DMS 273 (cell line): ENCODE data around the gene PDE8A.

Source experiments
- DNase-seq: peaks from one replicate; lab custom pipeline; 2025; ENCODE audit not compliant: unreplicated experiment; lab: John Stamatoyannopoulos, UW

PDE8A gene, protein sequence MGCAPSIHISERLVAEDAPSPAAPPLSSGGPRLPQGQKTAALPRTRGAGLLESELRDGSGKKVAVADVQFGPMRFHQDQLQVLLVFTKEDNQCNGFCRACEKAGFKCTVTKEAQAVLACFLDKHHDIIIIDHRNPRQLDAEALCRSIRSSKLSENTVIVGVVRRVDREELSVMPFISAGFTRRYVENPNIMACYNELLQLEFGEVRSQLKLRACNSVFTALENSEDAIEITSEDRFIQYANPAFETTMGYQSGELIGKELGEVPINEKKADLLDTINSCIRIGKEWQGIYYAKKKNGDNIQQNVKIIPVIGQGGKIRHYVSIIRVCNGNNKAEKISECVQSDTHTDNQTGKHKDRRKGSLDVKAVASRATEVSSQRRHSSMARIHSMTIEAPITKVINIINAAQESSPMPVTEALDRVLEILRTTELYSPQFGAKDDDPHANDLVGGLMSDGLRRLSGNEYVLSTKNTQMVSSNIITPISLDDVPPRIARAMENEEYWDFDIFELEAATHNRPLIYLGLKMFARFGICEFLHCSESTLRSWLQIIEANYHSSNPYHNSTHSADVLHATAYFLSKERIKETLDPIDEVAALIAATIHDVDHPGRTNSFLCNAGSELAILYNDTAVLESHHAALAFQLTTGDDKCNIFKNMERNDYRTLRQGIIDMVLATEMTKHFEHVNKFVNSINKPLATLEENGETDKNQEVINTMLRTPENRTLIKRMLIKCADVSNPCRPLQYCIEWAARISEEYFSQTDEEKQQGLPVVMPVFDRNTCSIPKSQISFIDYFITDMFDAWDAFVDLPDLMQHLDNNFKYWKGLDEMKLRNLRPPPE

GRCh38 chr15:84981711-84982300, at the start of gene PDE8A:
TSS of gene PDE8A (plus strand) at chr15:84981856. CDS start at chr15:84982163, 307 bp downstream.
- peak; percentile 77 for DNase-seq

DNA sequence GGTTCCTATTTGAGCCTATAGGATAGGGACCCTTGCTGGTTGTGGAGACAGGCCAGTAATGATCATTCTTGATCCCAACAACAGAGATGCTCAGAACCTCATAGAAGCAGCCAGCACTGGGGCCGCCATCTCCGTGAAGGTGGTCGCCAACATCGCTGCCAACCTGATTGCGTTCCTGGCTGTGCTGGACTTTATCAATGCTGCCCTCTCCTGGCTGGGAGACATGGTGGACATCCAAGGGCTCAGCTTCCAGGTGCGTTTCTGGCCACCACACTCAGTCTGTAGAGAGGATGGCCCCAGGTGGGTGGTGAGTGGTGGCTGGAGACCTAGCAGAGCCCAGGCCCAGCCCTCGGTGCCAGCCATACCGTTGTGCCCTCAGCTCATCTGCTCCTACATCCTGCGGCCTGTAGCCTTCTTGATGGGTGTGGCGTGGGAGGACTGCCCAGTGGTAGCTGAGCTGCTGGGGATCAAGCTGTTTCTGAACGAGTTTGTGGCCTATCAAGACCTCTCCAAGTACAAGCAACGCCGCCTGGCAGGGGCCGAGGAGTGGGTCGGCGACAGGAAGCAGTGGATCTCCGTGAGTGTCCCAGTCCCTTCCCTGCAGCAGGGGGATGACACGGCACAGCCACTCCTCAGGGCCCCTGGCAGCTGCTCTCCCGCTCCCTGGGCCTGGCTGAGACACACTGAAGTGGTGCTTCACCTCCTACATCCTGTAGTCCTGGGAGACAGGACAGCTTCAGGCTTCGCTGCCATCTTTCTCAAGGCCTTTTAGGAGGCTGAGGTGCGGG, 46.5 kb upstream of the PDE8A start:
- DNase-seq: no peak

GRCh38 chr15:84937144-84937543, 44.5 kb upstream of the PDE8A start:
- DNase-seq: peak; percentile 9

- no peak for DNase-seq
These were observed 42.9 kb upstream of the PDE8A start for GRCh38 chr15:84938726-84939125.

- no peak for DNase-seq
These were observed 41.3 kb upstream of the PDE8A start for GRCh38 chr15:84940399-84940798.

DNA sequence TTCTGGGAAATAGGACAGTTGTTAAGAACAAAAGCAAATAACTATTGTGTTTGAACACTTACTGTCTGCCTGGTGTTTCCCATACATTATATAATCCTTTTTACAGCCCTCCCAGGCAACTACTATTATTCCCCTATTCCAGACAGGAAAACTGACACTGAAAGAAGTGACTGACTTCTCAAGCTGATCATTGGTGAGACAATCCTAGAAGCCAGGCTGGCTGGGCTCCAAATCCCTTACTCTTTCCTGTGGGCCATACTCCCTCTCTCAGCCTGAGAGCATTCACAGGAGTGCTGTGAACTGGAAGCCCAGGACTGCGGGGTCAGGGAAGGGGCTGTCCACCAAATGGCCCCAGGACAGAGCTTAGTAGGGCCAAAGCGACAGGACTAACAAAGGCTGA, 39.2 kb upstream of the PDE8A start:
- no peak for DNase-seq

DNA sequence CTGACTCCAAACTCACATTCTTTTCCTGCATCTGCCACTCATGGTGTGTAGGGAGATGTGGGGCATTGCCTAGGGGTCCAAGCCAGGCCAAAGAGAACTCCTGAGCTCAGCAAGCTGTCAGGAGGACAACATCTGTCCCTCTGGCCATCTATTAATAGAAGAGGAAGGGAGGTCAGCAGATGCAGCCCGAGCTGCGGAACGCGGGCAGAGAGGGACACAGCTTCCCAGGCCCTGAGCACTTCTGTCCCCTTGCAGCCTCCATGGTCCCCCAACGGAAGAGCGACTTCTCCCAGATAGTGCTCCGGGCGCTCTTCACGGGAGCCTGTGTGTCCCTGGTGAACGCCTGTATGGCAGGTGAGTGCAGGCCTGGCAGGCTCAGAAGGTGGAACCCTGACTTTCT, 37.3 kb upstream of the PDE8A start:
- no peak for DNase-seq

- no peak for DNase-seq
These were observed 36.8 kb upstream of the PDE8A start for GRCh38 chr15:84944861-84945260.

DNA sequence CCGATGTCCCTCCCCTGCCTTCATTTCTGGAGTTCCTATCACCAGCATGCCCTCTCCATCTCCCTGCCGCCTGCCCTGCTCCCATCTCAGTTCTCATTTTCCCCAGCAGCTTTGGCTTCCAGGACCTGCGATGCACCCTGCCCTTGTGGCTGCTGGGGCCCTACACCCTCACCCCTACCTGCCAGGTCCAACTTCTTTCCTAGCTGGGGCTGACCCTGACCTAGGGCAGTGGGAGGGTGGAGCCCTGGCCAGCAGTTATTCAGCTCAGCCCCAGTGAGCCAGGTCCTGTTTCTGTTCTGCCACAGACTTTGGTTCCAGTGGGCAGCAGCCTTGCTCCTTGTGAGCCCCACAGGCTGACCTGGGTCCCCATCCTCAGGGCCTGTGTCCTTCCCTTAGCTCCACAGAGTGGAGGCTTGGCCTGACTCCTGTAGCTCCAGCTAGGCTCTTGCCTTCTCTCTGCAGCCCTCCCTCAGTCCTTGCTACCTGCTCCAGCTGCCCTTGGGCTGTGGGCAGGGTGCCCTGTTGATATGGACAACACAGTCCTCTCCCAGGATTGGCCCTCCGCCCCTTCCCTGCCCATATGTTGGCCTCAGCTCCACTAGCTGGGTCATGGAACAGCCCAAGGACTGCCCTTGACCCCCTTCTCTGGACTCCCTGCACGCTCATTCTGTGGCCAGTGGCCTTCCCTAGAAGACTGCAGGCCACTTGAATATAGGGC, 34.7 kb upstream of the PDE8A start:
- no peak for DNase-seq

DNA sequence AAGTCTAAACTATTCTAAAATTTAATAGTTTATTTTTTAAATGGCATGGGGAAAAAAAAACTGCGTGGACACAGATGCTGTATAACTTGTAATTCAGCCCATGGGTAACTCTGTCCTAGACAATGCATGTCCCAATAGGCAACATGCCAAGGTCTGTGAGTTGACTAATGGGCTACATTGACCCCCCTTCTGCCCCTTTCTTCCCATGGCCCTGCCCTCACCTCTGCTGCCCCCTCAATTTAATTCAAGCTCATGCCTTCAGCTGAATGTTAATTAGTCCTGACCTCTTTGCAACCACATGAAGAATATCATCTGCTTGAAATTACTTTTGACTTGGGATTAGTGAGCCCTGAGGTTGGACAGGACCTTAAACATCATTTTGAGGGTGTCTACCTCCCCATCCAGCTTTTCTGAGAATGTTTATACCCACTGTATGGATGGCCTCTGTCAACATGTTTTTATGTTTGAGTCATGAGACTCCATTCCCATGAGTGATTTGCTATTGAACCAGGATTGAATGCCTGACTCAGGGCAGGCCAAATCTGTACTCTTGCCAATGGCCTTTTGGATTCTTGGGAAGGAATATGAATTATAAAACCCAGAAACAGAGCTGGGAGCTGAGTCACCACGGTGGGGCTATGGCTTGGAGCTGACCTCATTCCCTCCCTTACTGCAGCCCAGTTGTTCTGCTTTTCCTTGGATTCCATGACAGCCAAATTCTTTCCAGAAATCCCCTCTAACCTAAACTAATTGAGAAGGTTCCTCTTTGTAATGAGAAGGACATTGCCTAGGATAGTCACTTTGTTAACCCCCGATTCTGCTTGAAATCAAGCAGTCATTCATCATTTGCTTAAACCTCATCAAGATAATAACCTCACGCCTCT, 33.5 kb upstream of the PDE8A start:
- DNase-seq: no peak

- no peak for DNase-seq
These were observed 32.6 kb upstream of the PDE8A start for GRCh38 chr15:84949043-84949442.

DNA sequence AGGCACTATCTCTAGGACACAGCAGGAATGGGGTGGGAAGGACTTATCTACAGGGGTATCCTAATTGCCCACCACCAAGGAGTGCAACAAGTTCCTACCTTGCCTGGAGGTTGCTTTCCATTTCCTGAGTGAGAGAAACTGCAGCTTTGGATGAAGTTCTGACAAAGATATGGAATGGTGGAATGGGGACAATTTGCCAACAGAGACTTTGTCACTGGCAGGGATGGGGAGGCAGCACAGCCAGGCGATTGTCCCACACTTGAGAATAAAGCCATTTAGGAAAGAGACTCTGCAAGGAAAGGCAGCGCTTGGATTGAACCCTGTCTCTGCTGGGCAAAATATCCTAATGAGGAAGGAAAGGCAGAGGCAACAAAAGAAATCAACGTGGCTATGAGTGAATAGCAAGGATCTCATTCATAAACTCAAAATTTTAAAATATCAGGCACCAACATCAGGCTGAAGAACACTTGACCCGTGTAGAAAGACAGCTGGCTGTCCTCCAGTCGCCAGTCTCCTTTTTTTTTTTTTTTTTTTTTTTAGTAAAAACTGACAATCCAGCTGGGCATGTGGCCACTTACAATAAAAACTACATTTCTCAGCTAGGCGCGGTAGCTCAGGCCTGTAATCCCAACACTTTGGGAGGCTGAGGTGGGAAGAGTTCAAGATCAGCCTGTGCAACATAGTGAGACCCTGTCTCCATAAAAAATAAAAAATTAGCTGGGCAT, 31.6 kb upstream of the PDE8A start:
- DNase-seq: no peak

DNA sequence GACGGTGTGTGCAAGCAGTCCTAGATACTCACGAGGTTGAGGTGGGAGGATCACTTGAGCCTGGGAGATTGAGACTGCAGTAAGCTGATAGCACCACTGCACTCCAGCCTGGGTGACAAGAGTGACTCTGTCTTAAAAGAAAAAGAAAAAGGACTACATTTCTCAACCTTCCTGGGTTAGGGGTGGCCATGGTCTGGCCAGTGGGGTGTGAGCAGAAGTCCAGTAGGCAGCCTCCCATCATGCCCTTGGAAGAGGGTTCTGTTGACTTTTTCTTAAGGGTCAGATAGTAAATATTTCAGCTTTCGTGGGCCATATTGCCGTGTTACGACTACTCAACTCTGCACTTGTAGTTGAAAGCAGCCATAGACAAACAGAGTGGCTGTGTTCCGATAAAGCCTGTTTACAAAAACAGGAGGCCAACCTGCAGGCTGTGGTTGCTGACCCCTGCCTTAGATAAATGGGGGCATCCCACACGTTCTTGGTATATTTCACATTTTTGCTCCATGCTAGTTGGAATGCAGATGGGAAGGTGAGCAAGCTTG, 31.0 kb upstream of the PDE8A start:
- DNase-seq: no peak

DNA sequence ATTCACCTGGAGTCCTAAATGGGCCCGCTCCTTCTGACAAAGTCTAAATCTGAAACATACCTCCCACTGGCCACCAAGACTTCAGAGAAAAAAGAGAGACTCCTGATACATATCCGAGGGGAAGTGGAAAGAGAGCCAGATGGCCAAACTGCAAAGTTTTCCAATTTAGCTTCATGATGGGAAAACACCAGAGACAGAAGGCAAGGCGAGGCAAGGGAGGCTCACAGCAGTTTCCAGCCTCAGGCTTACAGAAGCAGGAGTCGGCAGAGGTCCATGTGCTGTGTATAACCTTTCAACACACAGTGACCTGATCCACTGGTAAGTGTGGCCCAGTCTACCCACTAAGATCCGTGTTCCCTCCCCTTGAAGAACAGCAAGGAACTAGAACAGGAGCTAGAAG, 29.9 kb upstream of the PDE8A start:
- peak; percentile 20 for DNase-seq

GRCh38 chr15:84953136-84953535, 28.5 kb upstream of the PDE8A start:
- DNase-seq: no peak

GRCh38 chr15:84953726-84954125, 27.9 kb upstream of the PDE8A start:
- no peak for DNase-seq

- DNase-seq: peak; percentile 76
These were observed 26.4 kb upstream of the PDE8A start for GRCh38 chr15:84955089-84955848.

GRCh38 chr15:84956199-84956598, 25.5 kb upstream of the PDE8A start:
- DNase-seq: no peak
